ENCODE measurements around the gene SCOC. TPM values are rescaled to one million over a fixed set of nuclear protein-coding genes. Genes with fewer than 3 reads are reported as not detected.

Gene SCOC
- total and polyA plus RNA-seq, 7 experiments from 2014 or later: 9.3 to 44.4 (median 23.3) TPM

- Histone ChIP-seq H3K9me3 (ENCODE audit: control insufficient read depth in 2 of 3, low read length in 3 of 3) (no peaks in the 10 kb centered on the region), H3K27me3 (ENCODE audit: control insufficient read depth in 2 of 2, insufficient read depth in 2 of 2, low read length in 2 of 2) (no peaks in the 10 kb centered on the region), H3K36me3 (ENCODE audit: control insufficient read depth in 2 of 3, insufficient read depth in 3 of 3, low read length in 3 of 3) (peaks cover 0 to 4% (median 0%) of the 10 kb centered on the region in 3 experiments), H3K27ac (ENCODE audit: low read depth, low read length) (no peak overlapping the region), H3K4me3 (ENCODE audit: low read length) (no peak overlapping the region), H3K4me1 (ENCODE audit: control insufficient read depth in 2 of 2, insufficient read depth in 2 of 2, low read length in 2 of 2) (peaks cover 0 to 6% of the 10 kb centered on the region in 2 donors)
- H3K9me3 Mint-ChIP-seq: no peaks in the 10 kb centered on the region
- H3K4me3 Mint-ChIP-seq: no peak overlapping the region
- intact Hi-C loops (cut with micrococcal nuclease): no loop called here
- peaks cover 0 to 20% (median 0%) of the 10 kb centered on the region in 5 donors for H3K27me3 Mint-ChIP-seq
- no peak overlapping the region for H3K27ac Mint-ChIP-seq
- POLR2A ChIA-PET: no interaction called here
- ATAC-seq (no peak), DNase-seq (no peak)
- H3K4me1 Mint-ChIP-seq: peaks cover 0 to 11% (median 8%) of the 10 kb centered on the region in 7 donors
- CTCF ChIA-PET: interaction anchor here (1.2 to 1.7 kb wide), 2 partner anchors 9 to 14 kb away, joined by 4 to 12 read pairs; no protein-coding TSS in a partner anchor
- H3K36me3 Mint-ChIP-seq: peaks cover 0 to 4% (median 0%) of the 10 kb centered on the region in 5 donors
These were observed 4.8 kb upstream of the SCOC start for GRCh38 chr4:140368686-140369085.

GRCh38 chr4:140372751-140373327, 607 bp upstream of the SCOC start:
- H3K4me3 ChIP-seq (ENCODE audit: low read length): peak overlapping the region; percentile 79
- POLR2A ChIA-PET: interaction anchor here (0.6 to 2.8 kb wide), 12 partner anchors 9 to 816 kb away, joined by 3 to 12 read pairs (median 4); partner anchors contain the start of genes ELMOD2 and MAML3
- CTCF ChIA-PET: interaction anchor here (0.7 to 3.9 kb wide), 7 partner anchors 9 to 1077 kb away, joined by 3 to 35 read pairs (median 4); partner anchors contain the start of gene ELMOD2
- no peaks in the 10 kb centered on the region for H3K9me3 ChIP-seq (ENCODE audit: control insufficient read depth in 2 of 3, low read length in 3 of 3)
- intact Hi-C loops (cut with micrococcal nuclease): loop anchor here (1.0 to 10.0 kb wide), 16 partner anchors 13 to 1358 kb away; partner anchors contain the start of genes ELMOD2 (in 2 of the 2), MAML3 (in 2 of the 2), NOCT (in 2 of the 2) and ZNF330 (in 2 of the 2)
- peaks cover 29 to 49% (median 43%) of the 10 kb centered on the region in 7 donors for H3K4me1 Mint-ChIP-seq
- H3K27me3 ChIP-seq (ENCODE audit: control insufficient read depth in 2 of 2, insufficient read depth in 2 of 2, low read length in 2 of 2): no peaks in the 10 kb centered on the region
- no peak overlapping the region for H3K27ac Mint-ChIP-seq
- H3K4me3 Mint-ChIP-seq: no peak overlapping the region
- H3K27me3 Mint-ChIP-seq: peaks cover 0 to 17% (median 0%) of the 10 kb centered on the region in 5 donors
- ATAC-seq (peak; percentile 71), DNase-seq (peak in 7 of 9 donors; percentile 42 to 60 (median 45))
- peaks cover 6 to 7% of the 10 kb centered on the region in 2 donors for H3K4me1 ChIP-seq (ENCODE audit: control insufficient read depth in 2 of 2, insufficient read depth in 2 of 2, low read length in 2 of 2)
- H3K27ac ChIP-seq (ENCODE audit: low read depth, low read length): peak overlapping the region; percentile 86
- no peaks in the 10 kb centered on the region for H3K36me3 Mint-ChIP-seq
- H3K36me3 ChIP-seq (ENCODE audit: control insufficient read depth in 2 of 3, insufficient read depth in 3 of 3, low read length in 3 of 3): peaks cover 0 to 6% (median 0%) of the 10 kb centered on the region in 3 experiments
- no peaks in the 10 kb centered on the region for H3K9me3 Mint-ChIP-seq

- peak overlapping the region in 4 of 9 donors; percentile 47 to 90 (median 68) for H3K27ac Mint-ChIP-seq
- Histone ChIP-seq H3K27me3 (ENCODE audit: control insufficient read depth in 2 of 2, insufficient read depth in 2 of 2, low read length in 2 of 2) (no peaks in the 10 kb centered on the region), H3K36me3 (ENCODE audit: control insufficient read depth in 2 of 3, insufficient read depth in 3 of 3, low read length in 3 of 3) (peaks cover 0 to 7% (median 0%) of the 10 kb centered on the region in 3 experiments), H3K27ac (ENCODE audit: low read depth, low read length) (peak overlapping the region; percentile 86), H3K4me3 (ENCODE audit: low read length) (peak overlapping the region; percentile 79), H3K9me3 (ENCODE audit: control insufficient read depth in 2 of 3, low read length in 3 of 3) (no peaks in the 10 kb centered on the region), H3K4me1 (ENCODE audit: control insufficient read depth in 2 of 2, insufficient read depth in 2 of 2, low read length in 2 of 2) (peaks cover 6 to 7% of the 10 kb centered on the region in 2 donors)
- CTCF ChIA-PET: interaction anchor here (0.6 to 3.9 kb wide), 6 partner anchors 11 to 339 kb away, joined by 3 to 35 read pairs (median 3); partner anchors contain the start of gene ELMOD2
- H3K9me3 Mint-ChIP-seq: no peaks in the 10 kb centered on the region
- ATAC-seq (no peak), DNase-seq (no peak)
- H3K27me3 Mint-ChIP-seq: peaks cover 0 to 16% (median 0%) of the 10 kb centered on the region in 5 donors
- POLR2A ChIA-PET: interaction anchor here (0.7 to 2.8 kb wide), 8 partner anchors 8 to 817 kb away, joined by 3 to 12 read pairs (median 4); partner anchors contain the start of genes ELMOD2 and MAML3
- H3K4me3 Mint-ChIP-seq: peak overlapping the region in 2 of 10 donors; percentile 87 to 90
- intact Hi-C loops (cut with micrococcal nuclease): loop anchor here (5.0 to 10.0 kb wide), 4 partner anchors 122 to 1359 kb away; partner anchors contain the start of genes NOCT (in 1 of the 2) and ZNF330 (in 1 of the 2)
- H3K36me3 Mint-ChIP-seq: peaks cover 0 to 2% (median 0%) of the 10 kb centered on the region in 5 donors
- peaks cover 29 to 53% (median 47%) of the 10 kb centered on the region in 7 donors for H3K4me1 Mint-ChIP-seq
These were observed 658 bp downstream of the SCOC start for GRCh38 chr4:140374130-140374477.

- ATAC-seq (no peak), DNase-seq (no peak)
- intact Hi-C loops (cut with micrococcal nuclease): no loop called here
- Histone ChIP-seq H3K36me3 (ENCODE audit: control insufficient read depth in 2 of 3, insufficient read depth in 3 of 3, low read length in 3 of 3) (peaks cover 0 to 6% (median 0%) of the 10 kb centered on the region in 3 experiments), H3K27me3 (ENCODE audit: control insufficient read depth in 2 of 2, insufficient read depth in 2 of 2, low read length in 2 of 2) (no peaks in the 10 kb centered on the region), H3K4me1 (ENCODE audit: control insufficient read depth in 2 of 2, insufficient read depth in 2 of 2, low read length in 2 of 2) (no peaks in the 10 kb centered on the region), H3K4me3 (ENCODE audit: low read length) (no peak overlapping the region), H3K27ac (ENCODE audit: low read depth, low read length) (no peak overlapping the region), H3K9me3 (ENCODE audit: control insufficient read depth in 2 of 3, low read length in 3 of 3) (no peaks in the 10 kb centered on the region)
- Mint-ChIP-seq H3K4me3 (no peak overlapping the region), H3K9me3 (no peaks in the 10 kb centered on the region), H3K36me3 (peaks cover 0 to 28% (median 7%) of the 10 kb centered on the region in 5 donors), H3K4me1 (peaks cover 0 to 12% (median 7%) of the 10 kb centered on the region in 7 donors), H3K27ac (no peak overlapping the region), H3K27me3 (peaks cover 0 to 9% (median 0%) of the 10 kb centered on the region in 5 donors)
- POLR2A ChIA-PET: interaction anchor here (1.4 kb wide), 1 partner anchor 10 kb away, joined by 5 read pairs; the partner anchor contains the start of gene SCOC
- CTCF ChIA-PET: interaction anchor here (0.9 kb wide), 1 partner anchor 14 kb away, joined by 4 read pairs; no protein-coding TSS in a partner anchor
These were observed 9.3 kb downstream of the SCOC start for GRCh38 chr4:140382732-140383131.

GRCh38 chr4:140388015-140388414, 14.6 kb downstream of the SCOC start:
- Mint-ChIP-seq H3K9me3 (no peaks in the 10 kb centered on the region), H3K27ac (no peak overlapping the region), H3K4me3 (no peak overlapping the region), H3K27me3 (peaks cover 0 to 18% (median 3%) of the 10 kb centered on the region in 5 donors), H3K4me1 (no peaks in the 10 kb centered on the region), H3K36me3 (peaks cover 0 to 4% (median 3%) of the 10 kb centered on the region in 5 donors)
- intact Hi-C loops (cut with micrococcal nuclease): no loop called here
- H3K27ac ChIP-seq (ENCODE audit: low read depth, low read length): no peak overlapping the region
- no peaks in the 10 kb centered on the region for H3K9me3 ChIP-seq (ENCODE audit: control insufficient read depth in 2 of 3, low read length in 3 of 3)
- ChIA-PET CTCF (no interaction called here), POLR2A (no interaction called here)
- no peak overlapping the region for H3K4me3 ChIP-seq (ENCODE audit: low read length)
- DNase-seq (no peak), ATAC-seq (no peak)
- no peaks in the 10 kb centered on the region for H3K4me1 ChIP-seq (ENCODE audit: control insufficient read depth in 2 of 2, insufficient read depth in 2 of 2, low read length in 2 of 2)
- H3K36me3 ChIP-seq (ENCODE audit: control insufficient read depth in 2 of 3, insufficient read depth in 3 of 3, low read length in 3 of 3): no peaks in the 10 kb centered on the region
- no peaks in the 10 kb centered on the region for H3K27me3 ChIP-seq (ENCODE audit: control insufficient read depth in 2 of 2, insufficient read depth in 2 of 2, low read length in 2 of 2)

GRCh38 chr4:140395668-140396067, 22.2 kb downstream of the SCOC start:
- H3K36me3 ChIP-seq (ENCODE audit: control insufficient read depth in 2 of 3, insufficient read depth in 3 of 3, low read length in 3 of 3): no peaks in the 10 kb centered on the region
- Mint-ChIP-seq H3K4me1 (no peaks in the 10 kb centered on the region), H3K27ac (no peak overlapping the region), H3K4me3 (no peak overlapping the region), H3K36me3 (no peaks in the 10 kb centered on the region), H3K27me3 (peaks cover 10 to 18% (median 16%) of the 10 kb centered on the region in 5 donors), H3K9me3 (no peaks in the 10 kb centered on the region)
- H3K27ac ChIP-seq (ENCODE audit: low read depth, low read length): no peak overlapping the region
- no peak for ATAC-seq
- intact Hi-C loops (cut with micrococcal nuclease): no loop called here
- H3K27me3 ChIP-seq (ENCODE audit: control insufficient read depth in 2 of 2, insufficient read depth in 2 of 2, low read length in 2 of 2): no peaks in the 10 kb centered on the region
- ChIA-PET CTCF (interaction anchor here (0.6 kb wide), 1 partner anchor 314 kb away, joined by 3 read pairs; no protein-coding TSS in a partner anchor), POLR2A (no interaction called here)
- DNase-seq: no peak
- H3K4me1 ChIP-seq (ENCODE audit: control insufficient read depth in 2 of 2, insufficient read depth in 2 of 2, low read length in 2 of 2): no peaks in the 10 kb centered on the region
- H3K9me3 ChIP-seq (ENCODE audit: control insufficient read depth in 2 of 3, low read length in 3 of 3): no peaks in the 10 kb centered on the region
- no peak overlapping the region for H3K4me3 ChIP-seq (ENCODE audit: low read length)

Measured in naive thymus-derived CD4-positive, alpha-beta T cell (primary cell).